Neural cell (in vitro differentiated cells): ENCODE data around the gene ZNF546. TPM values are rescaled to one million over a fixed set of nuclear protein-coding genes. Genes with fewer than 3 reads are reported as not detected.
"Not testable (repeated sequence)": the region's sequence is repeated elsewhere in the genome, so short reads cannot be mapped to it uniquely, and the experiment has no call there.

Experiments
- H2AFZ ChIP-seq: fragments of 200-600, 300-800 bp; sonication (generic), shearing (Covaris generic); 2 replicates; pipeline ENCODE4 v1.6.0; 2014; ENCODE audit warnings: low read depth, mild to moderate bottlenecking, antibody characterized with exemption, low read length, moderate library complexity
- H3F3A ChIP-seq: fragments of 200-600 bp; shearing (Covaris generic); 2 replicates; pipeline ENCODE4 v1.6.1; 2016; ENCODE audit warnings: mild to moderate bottlenecking, moderate library complexity, mixed read lengths, antibody characterized with exemption, low read length; ENCODE audit not compliant: insufficient read depth, poor library complexity, severe bottlenecking
- H3K27ac ChIP-seq: fragments of 200-600, 300-800 bp; sonication (generic), shearing (Covaris generic); 2 replicates; pipeline ENCODE4 v1.5.1; 2014; ENCODE audit warnings: mild to moderate bottlenecking, low read length, moderate library complexity
- H3K27me3 ChIP-seq: fragments of 300-800, 200-600 bp; sonication (generic), shearing (Covaris generic); 2 replicates; pipeline ENCODE4 v1.6.0; 2014; ENCODE audit warnings: mild to moderate bottlenecking, low read depth, low read length, moderate library complexity; ENCODE audit not compliant: insufficient read depth
- H3K36me3 ChIP-seq: fragments of 300-800, 200-600 bp; sonication (generic), shearing (Covaris generic); 2 replicates; pipeline ENCODE4 v1.5.1; 2014; ENCODE audit warnings: mild to moderate bottlenecking, antibody characterized with exemption, low read length, moderate library complexity; ENCODE audit not compliant: insufficient read depth
- H3K4me2 ChIP-seq: fragments of 300-800, 200-600 bp; sonication (generic), shearing (Covaris generic); 2 replicates; pipeline ENCODE4 v1.6.0; 2014; ENCODE audit warnings: mild to moderate bottlenecking, low read length
- H3K4me3 ChIP-seq: fragments of 300-800, 200-600 bp; sonication (generic), shearing (Covaris generic); 2 replicates; pipeline ENCODE4 v1.5.1; 2014; ENCODE audit warnings: mild to moderate bottlenecking, low read length, moderate library complexity
- H3K79me2 ChIP-seq: fragments of 200-600 bp; shearing (Covaris generic); replicated peaks from 2 replicates; pipeline ENCODE4 v1.6.0; 2014; ENCODE audit warnings: mild to moderate bottlenecking, low read length, moderate library complexity; ENCODE audit not compliant: insufficient read depth
- H3K9ac ChIP-seq: fragments of 300-800, 200-600 bp; sonication (generic), shearing (Covaris generic); 2 replicates; pipeline ENCODE4 v1.6.1; 2016; ENCODE audit warnings: mild to moderate bottlenecking, low read length, mixed read lengths
- H3K9me2 ChIP-seq: fragments of 200-600 bp; shearing (Covaris generic); 2 replicates; pipeline ENCODE4 v1.6.1; 2016; ENCODE audit warnings: mild to moderate bottlenecking, low read length, mixed read lengths; ENCODE audit not compliant: insufficient read depth
- H3K9me3 ChIP-seq: fragments of 200-600, 300-800 bp; sonication (generic), shearing (Covaris generic); 2 replicates; pipeline ENCODE4 v1.6.1; 2016; ENCODE audit warnings: mild to moderate bottlenecking, mixed run types, low read length, moderate library complexity, mixed read lengths
- H4K20me1 ChIP-seq: fragments of 200-600 bp; shearing (Covaris generic); 2 replicates; pipeline ENCODE4 v1.6.1; 2016; ENCODE audit warnings: mild to moderate bottlenecking, mixed run types; ENCODE audit not compliant: insufficient read depth
- EP300 ChIP-seq: fragments of 450-650 bp; conservative IDR thresholded peaks from 2 replicates; pipeline ENCODE4 v1.6.1; 2014; ENCODE audit warnings: antibody characterized with exemption, mild to moderate bottlenecking, moderate library complexity; ENCODE audit not compliant: poor library complexity, severe bottlenecking
- EZH2 ChIP-seq: fragments of 200-600, 300-800 bp; shearing (Covaris generic), sonication (generic); IDR thresholded peaks from 2 replicates; pipeline ENCODE4 v1.6.1; 2014; ENCODE audit warnings: antibody characterized with exemption, low read length, borderline replicate concordance, mild to moderate bottlenecking; ENCODE audit not compliant: insufficient read depth, poor library complexity, severe bottlenecking
- MXI1 ChIP-seq: fragments of 450-650 bp; conservative IDR thresholded peaks from 2 replicates; pipeline ENCODE4 v1.6.1; 2014; ENCODE audit warnings: antibody characterized with exemption, mild to moderate bottlenecking; ENCODE audit not compliant: poor library complexity, severe bottlenecking
- POLR2AphosphoS5 ChIP-seq: IDR thresholded peaks from 2 replicates; pipeline ENCODE4 v1.6.1; 2012
- RAD21 ChIP-seq: fragments of 450-650 bp; conservative IDR thresholded peaks from 2 replicates; pipeline ENCODE4 v1.6.1; 2014; ENCODE audit warnings: antibody characterized with exemption, mild to moderate bottlenecking, moderate library complexity
- REST ChIP-seq: IDR thresholded peaks from 2 replicates; pipeline ENCODE4 v1.6.1; 2012; ENCODE audit warnings: borderline replicate concordance
- SMC3 ChIP-seq: fragments of 450-650 bp; conservative IDR thresholded peaks from 2 replicates; pipeline ENCODE4 v1.6.1; 2014; ENCODE audit warnings: antibody characterized with exemption, mild to moderate bottlenecking, moderate library complexity; ENCODE audit not compliant: poor library complexity
- TAF1 ChIP-seq: IDR thresholded peaks from 2 replicates; pipeline ENCODE4 v1.6.1; 2012; ENCODE audit warnings: low read depth
- polyA plus RNA-seq: library from polyadenylated mRNA; depleted of rRNA; stranded (reverse); fragments of >200 nt; gene quantifications from 2 replicates; pipeline ENCODE4 v1.2.3, GENCODE V29; 2014
- TF ChIP-seq, protein P1 (sequence below): fragments of 450-650 bp; IDR thresholded peaks from 2 replicates; pipeline ENCODE4 v1.5.1; 2014; ENCODE audit warnings: antibody characterized with exemption, mild to moderate bottlenecking, moderate library complexity; ENCODE audit not compliant: poor library complexity, severe bottlenecking

The ZNF546 gene
- polyA plus RNA-seq, 1 donor from 2014 or later, result 8.0 TPM

- H3K27me3 ChIP-seq, result no peaks in the 10 kb centered on the region
- H3F3A ChIP-seq, result no peaks in the 10 kb centered on the region
- H3K36me3 ChIP-seq, result peaks cover 41% of the 10 kb centered on the region
- no peak overlapping the region for H3K4me2 ChIP-seq
- TF ChIP-seq TAF1, result no peak
- no peak for TF ChIP-seq MXI1
- no peak for TF ChIP-seq RAD21
- TF ChIP-seq, protein P1, sequence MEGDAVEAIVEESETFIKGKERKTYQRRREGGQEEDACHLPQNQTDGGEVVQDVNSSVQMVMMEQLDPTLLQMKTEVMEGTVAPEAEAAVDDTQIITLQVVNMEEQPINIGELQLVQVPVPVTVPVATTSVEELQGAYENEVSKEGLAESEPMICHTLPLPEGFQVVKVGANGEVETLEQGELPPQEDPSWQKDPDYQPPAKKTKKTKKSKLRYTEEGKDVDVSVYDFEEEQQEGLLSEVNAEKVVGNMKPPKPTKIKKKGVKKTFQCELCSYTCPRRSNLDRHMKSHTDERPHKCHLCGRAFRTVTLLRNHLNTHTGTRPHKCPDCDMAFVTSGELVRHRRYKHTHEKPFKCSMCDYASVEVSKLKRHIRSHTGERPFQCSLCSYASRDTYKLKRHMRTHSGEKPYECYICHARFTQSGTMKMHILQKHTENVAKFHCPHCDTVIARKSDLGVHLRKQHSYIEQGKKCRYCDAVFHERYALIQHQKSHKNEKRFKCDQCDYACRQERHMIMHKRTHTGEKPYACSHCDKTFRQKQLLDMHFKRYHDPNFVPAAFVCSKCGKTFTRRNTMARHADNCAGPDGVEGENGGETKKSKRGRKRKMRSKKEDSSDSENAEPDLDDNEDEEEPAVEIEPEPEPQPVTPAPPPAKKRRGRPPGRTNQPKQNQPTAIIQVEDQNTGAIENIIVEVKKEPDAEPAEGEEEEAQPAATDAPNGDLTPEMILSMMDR, result no peak
- no peak for TF ChIP-seq REST
- TF ChIP-seq EP300, result no peak
- TF ChIP-seq EZH2, result no peak
- TF ChIP-seq SMC3, result no peak
- no peak for TF ChIP-seq POLR2AphosphoS5
- no peaks in the 10 kb centered on the region for H3K9me2 ChIP-seq
- no peaks in the 10 kb centered on the region for H3K79me2 ChIP-seq
- no peak overlapping the region for H3K4me3 ChIP-seq
- no peak overlapping the region for H3K9ac ChIP-seq
- no peak overlapping the region for H2AFZ ChIP-seq
- peaks cover 26% of the 10 kb centered on the region for H3K9me3 ChIP-seq
- no peaks in the 10 kb centered on the region for H4K20me1 ChIP-seq
- H3K27ac ChIP-seq, result no peak overlapping the region
These were observed 39.1 kb downstream of the ZNF546 start for GRCh38 chr19:40035996-40036395.

- H3K4me3 ChIP-seq, H3K27me3 ChIP-seq, H3K79me2 ChIP-seq, H2AFZ ChIP-seq, H3F3A ChIP-seq, H3K4me2 ChIP-seq, H3K27ac ChIP-seq, H3K9me2 ChIP-seq, H3K9ac ChIP-seq, H4K20me1 ChIP-seq: not testable (repeated sequence)
- Histone ChIP-seq H3K9me3 (peaks cover 23% of the 10 kb centered on the region), H3K36me3 (peaks cover 30% of the 10 kb centered on the region)
These were observed 41.2 kb downstream of the ZNF546 start for GRCh38 chr19:40038047-40038446.

GRCh38 chr19:40041718-40042117, 44.9 kb downstream of the ZNF546 start:
- H3K79me2 ChIP-seq, H4K20me1 ChIP-seq: not testable (repeated sequence)

More at GRCh38 chr19:40041718-40042117, 44.9 kb downstream of the ZNF546 start:
- H3K36me3 ChIP-seq, result peaks cover 25% of the 10 kb centered on the region
- not testable (repeated sequence) for H3K4me3 ChIP-seq, H3K9me2 ChIP-seq, H3K9ac ChIP-seq, H2AFZ ChIP-seq, H3K27ac ChIP-seq, H3K27me3 ChIP-seq, H3F3A ChIP-seq, H3K4me2 ChIP-seq
- peaks cover 10% of the 10 kb centered on the region for H3K9me3 ChIP-seq
